Stimulated activated CD8-positive, alpha-beta memory T cell treated with anti-CD3 and anti-CD28 coated beads, Interleukin-7, amount 100 ng/mL, for 48 hours (primary cell): ENCODE results near the gene TKFC.

ENCODE experiments used
- DNase-seq, 2 donors: peaks; one replicate each; pipeline ENCODE4 v3.0.0-alpha.2; 2020; ENCODE audit warnings: low read depth in 1 of 2; ENCODE audit errors: extremely low read depth in 1 of 2

The TKFC gene

GRCh38 chr11:61343792-61344745, 11.0 kb downstream of the TKFC start:
- DNase-seq = no peak

GRCh38 chr11:61345170-61345610, 12.2 kb downstream of the TKFC start:
- DNase-seq = no peak

- no peak for DNase-seq
These were observed 13.2 kb downstream of the TKFC start for GRCh38 chr11:61345954-61346843.

- no peak for DNase-seq
These were observed 15.0 kb downstream of the TKFC start for GRCh38 chr11:61347916-61348461.

GRCh38 chr11:61349189-61349751, 16.2 kb downstream of the TKFC start:
- no peak for DNase-seq

- DNase-seq = no peak
These were observed 16.9 kb downstream of the TKFC start for GRCh38 chr11:61349916-61350315.

GRCh38 chr11:61350336-61350735, 17.3 kb downstream of the TKFC start:
- DNase-seq = no peak

- no peak for DNase-seq
These were observed 17.8 kb downstream of the TKFC start for GRCh38 chr11:61350803-61351202.

- no peak for DNase-seq
These were observed 19.0 kb downstream of the TKFC start for GRCh38 chr11:61352038-61352437.

GRCh38 chr11:61353131-61354067, 20.4 kb downstream of the TKFC start:
- DNase-seq = no peak

GRCh38 chr11:61354208-61354607, 21.2 kb downstream of the TKFC start:
- DNase-seq = no peak

- no peak for DNase-seq
These were observed 23.7 kb downstream of the TKFC start for GRCh38 chr11:61356706-61357105.

- DNase-seq = no peak
These were observed 24.3 kb downstream of the TKFC start for GRCh38 chr11:61357233-61357893.

- DNase-seq = no peak
These were observed 24.8 kb downstream of the TKFC start for GRCh38 chr11:61357894-61358239.

- DNase-seq = no peak
These were observed 25.5 kb downstream of the TKFC start for GRCh38 chr11:61358566-61358965.

- no peak for DNase-seq
These were observed 26.5 kb downstream of the TKFC start for GRCh38 chr11:61359516-61359915.

- no peak for DNase-seq
These were observed 28.3 kb downstream of the TKFC start for GRCh38 chr11:61361237-61361740.

GRCh38 chr11:61361741-61362541, 28.9 kb downstream of the TKFC start, which contains the start of the genes CYB561A3 and TMEM138:
Gene CYB561A3, minus strand, starts transcription at chr11:61361882. Its CDS starts 5,169 bp downstream, at chr11:61356713.
Gene TMEM138, plus strand, starts transcription at chr11:61362374. Its CDS starts 2,017 bp downstream, at chr11:61364391.
- peak; percentile 87 to 91 for DNase-seq
